G401.6 (cell line): ENCODE measurements around the gene MMP27.

Experiments
- FAIRE-seq: peaks from 2 replicates; lab custom pipeline; 2012; peaks lifted over from hg19 to GRCh38; lab: Jason Lieb, UNC

MMP27 gene

GRCh38 chr11:102703826-102704493 is 1.6 kb downstream of the MMP27 start:
- FAIRE-seq, result no peak

- FAIRE-seq, result no peak
Measured at GRCh38 chr11:102695201-102695600, 10.4 kb downstream of the MMP27 start.

GRCh38 chr11:102685754-102686153 is 19.8 kb downstream of the MMP27 start:
- FAIRE-seq, result no peak

- FAIRE-seq, result no peak
Measured at GRCh38 chr11:102685338-102685737, 20.2 kb downstream of the MMP27 start.

GRCh38 chr11:102683277-102683676 is 22.3 kb downstream of the MMP27 start:
- no peak for FAIRE-seq

- no peak for FAIRE-seq
Measured at GRCh38 chr11:102680945-102681344, 24.6 kb downstream of the MMP27 start.

GRCh38 chr11:102678022-102678421 is 27.5 kb downstream of the MMP27 start:
- FAIRE-seq, result no peak

GRCh38 chr11:102676084-102676483 is 29.5 kb downstream of the MMP27 start:
- FAIRE-seq, result no peak

GRCh38 chr11:102669664-102670063 is 35.9 kb downstream of the MMP27 start:
- FAIRE-seq, result no peak

- FAIRE-seq, result peak; percentile 96
Measured at GRCh38 chr11:102666331-102666957, 39.1 kb downstream of the MMP27 start.

- FAIRE-seq, result no peak
Measured at GRCh38 chr11:102664001-102664752, 41.4 kb downstream of the MMP27 start.

GRCh38 chr11:102662607-102663006 is 43.0 kb downstream of the MMP27 start:
- no peak for FAIRE-seq

GRCh38 chr11:102661040-102661439 is 44.5 kb downstream of the MMP27 start:
- no peak for FAIRE-seq

GRCh38 chr11:102656528-102656927 is 49.0 kb downstream of the MMP27 start:
- FAIRE-seq, result no peak

GRCh38 chr11:102655547-102655946 is 50.0 kb downstream of the MMP27 start:
- no peak for FAIRE-seq

- FAIRE-seq, result no peak
Measured at GRCh38 chr11:102654761-102655160, 50.8 kb downstream of the MMP27 start.

- FAIRE-seq, result no peak
Measured at GRCh38 chr11:102653744-102654291, 51.8 kb downstream of the MMP27 start.

- FAIRE-seq, result no peak
Measured at GRCh38 chr11:102647430-102647829, 58.1 kb downstream of the MMP27 start.

- no peak for FAIRE-seq
Measured at GRCh38 chr11:102643941-102644340, 61.6 kb downstream of the MMP27 start.
